ENCODE data around the gene MET. TPM values are rescaled to one million over a fixed set of nuclear protein-coding genes. Genes with fewer than 3 reads are reported as not detected.

Gene MET
- total and polyA plus RNA-seq, 2 of the 13 experiments (the other 11 are each of a cell fraction or from before 2014, with no cell fraction given), result 21.8 to 31.5 TPM

- TF ChIP-seq ZNF280B (CRISPR knock-in tag; IDR thresholded peaks at IDR 0.05; ENCODE audit: borderline replicate concordance) (peak; percentile 93), BCLAF1 (IDR thresholded peaks at IDR 0.05) (no peak), RBAK (CRISPR knock-in tag; IDR thresholded peaks at IDR 0.05) (no peak), THAP7 (CRISPR knock-in tag; IDR thresholded peaks at IDR 0.05) (peak; percentile 67; the same call in 1 of the 2 replicates), MTA3 (CRISPR knock-in tag; IDR thresholded peaks at IDR 0.05) (0 out of 2 replicates have a peak, but pooled peaks have one; percentile 42), ZNF605 (CRISPR knock-in tag; IDR thresholded peaks at IDR 0.05) (peak; percentile 78; the same call in 1 of the 2 replicates), DNMT3B (CRISPR knock-in tag; conservative IDR thresholded peaks at IDR 0.05) (no peak), KLF12 (CRISPR knock-in tag; IDR thresholded peaks at IDR 0.05; ENCODE audit: borderline replicate concordance) (no peak; the same call in 1 of the 2 replicates), SYNCRIP (IDR thresholded peaks at IDR 0.05; ENCODE audit: insufficient read depth, low read depth, low read length) (no peak), PATZ1 (CRISPR knock-in tag; IDR thresholded peaks at IDR 0.05) (peak; percentile 92), BHLHE40 (IDR thresholded peaks at IDR 0.05; ENCODE audit: low read length) (peak; percentile 92), PCBP2 (optimal IDR thresholded peaks at IDR 0.05; ENCODE audit: low read depth, low read length, poor library complexity, severe bottlenecking) (no peak), BRD4 (CRISPR knock-in tag; IDR thresholded peaks at IDR 0.05) (0 out of 2 replicates have a peak, but pooled peaks have one; percentile 51), SAFB2 (CRISPR knock-in tag; IDR thresholded peaks at IDR 0.05; ENCODE audit: borderline replicate concordance, low read depth) (no peak), ZNF564 (CRISPR knock-in tag; IDR thresholded peaks at IDR 0.05) (peak; percentile 86; the same call in 1 of the 2 replicates), SIN3A (IDR thresholded peaks at IDR 0.05; ENCODE audit: borderline replicate concordance, low read depth, low read length) (peak; percentile 67; the same call in 1 of the 2 replicates), HIVEP1 (CRISPR knock-in tag; IDR thresholded peaks at IDR 0.05) (no peak; the same call in 1 of the 2 replicates)
These were observed at the start of gene MET (continued) for GRCh38 chr7:116671681-116672595.

All from HepG2 (cell line).